ENCODE data around the gene RXFP1.

Gene RXFP1

GRCh38 chr4:158521484-158522088 is at the start of gene RXFP1:
RXFP1 (plus strand) TSS chr4:158521882; CDS start chr4:158521977, 95 bp downstream.
- DNase-seq (ENCODE audit: low read depth), result no peak

GRCh38 chr4:158481811-158482210 is 39.9 kb upstream of the RXFP1 start:
- DNase-seq (ENCODE audit: low read depth), result no peak

- peak; percentile 14 for DNase-seq (ENCODE audit: low read depth)
Measured at GRCh38 chr4:158484173-158484885, 37.4 kb upstream of the RXFP1 start.

GRCh38 chr4:158490629-158491028 is 31.1 kb upstream of the RXFP1 start:
- DNase-seq (ENCODE audit: low read depth), result peak; percentile 16

- no peak for DNase-seq (ENCODE audit: low read depth)
Measured at GRCh38 chr4:158492391-158492790, 29.3 kb upstream of the RXFP1 start.

- no peak for DNase-seq (ENCODE audit: low read depth)
Measured at GRCh38 chr4:158496030-158496741, 25.5 kb upstream of the RXFP1 start.

- DNase-seq (ENCODE audit: low read depth), result no peak
Measured at GRCh38 chr4:158500054-158500453, 21.6 kb upstream of the RXFP1 start.

GRCh38 chr4:158513256-158513655 is 8.4 kb upstream of the RXFP1 start:
- no peak for DNase-seq (ENCODE audit: low read depth)

- DNase-seq (ENCODE audit: low read depth), result no peak
Measured at GRCh38 chr4:158519226-158519625, 2.5 kb upstream of the RXFP1 start.

- DNase-seq (ENCODE audit: low read depth), result no peak
Measured at GRCh38 chr4:158523990-158524535, 2.4 kb downstream of the RXFP1 start.

GRCh38 chr4:158527516-158527915 is 5.8 kb downstream of the RXFP1 start:
- no peak for DNase-seq (ENCODE audit: low read depth)

- DNase-seq (ENCODE audit: low read depth), result no peak
Measured at GRCh38 chr4:158529505-158529904, 7.8 kb downstream of the RXFP1 start.

- no peak for DNase-seq (ENCODE audit: low read depth)
Measured at GRCh38 chr4:158530381-158530780, 8.7 kb downstream of the RXFP1 start.

GRCh38 chr4:158530898-158531297 is 9.2 kb downstream of the RXFP1 start:
- no peak for DNase-seq (ENCODE audit: low read depth)

- no peak for DNase-seq (ENCODE audit: low read depth)
Measured at GRCh38 chr4:158532556-158533231, 11.0 kb downstream of the RXFP1 start.

GRCh38 chr4:158534727-158535126 is 13.0 kb downstream of the RXFP1 start:
- no peak for DNase-seq (ENCODE audit: low read depth)

- DNase-seq (ENCODE audit: low read depth), result peak; percentile 12
Measured at GRCh38 chr4:158535130-158535614, 13.5 kb downstream of the RXFP1 start.

- DNase-seq (ENCODE audit: low read depth), result no peak
Measured at GRCh38 chr4:158536833-158537232, 15.2 kb downstream of the RXFP1 start.

- DNase-seq (ENCODE audit: low read depth), result peak; percentile 23
Measured at GRCh38 chr4:158538176-158538575, 16.5 kb downstream of the RXFP1 start.

- DNase-seq (ENCODE audit: low read depth), result no peak
Measured at GRCh38 chr4:158538911-158539310, 17.2 kb downstream of the RXFP1 start.

GRCh38 chr4:158540125-158540907 is 18.6 kb downstream of the RXFP1 start:
- DNase-seq (ENCODE audit: low read depth), result no peak
